ENCODE data around the gene MAD1L1.

Gene MAD1L1

GRCh38 chr7:2156756-2157472, 75.8 kb downstream of the MAD1L1 start:
- no peak for TF ChIP-seq TOX (CRISPR knock-in tag; IDR thresholded peaks at IDR 0.05; ENCODE audit: borderline replicate concordance)
- ATAC-seq = no peak

- no peak for TF ChIP-seq TCF4 (CRISPR knock-in tag; IDR thresholded peaks at IDR 0.05; ENCODE audit: borderline replicate concordance)
- no peak for ATAC-seq
These were observed 77.9 kb downstream of the MAD1L1 start for GRCh38 chr7:2154831-2155230.

GRCh38 chr7:2154121-2154520, 78.6 kb downstream of the MAD1L1 start:
- TF ChIP-seq ZFP3 (CRISPR knock-in tag; IDR thresholded peaks at IDR 0.05) (no peak), PPARA (CRISPR knock-in tag; IDR thresholded peaks at IDR 0.05; ENCODE audit: borderline replicate concordance) (no peak), ZNF8 (CRISPR knock-in tag; IDR thresholded peaks at IDR 0.05) (no peak), RARB (CRISPR knock-in tag; IDR thresholded peaks at IDR 0.05) (no peak), ESRRG (CRISPR knock-in tag; IDR thresholded peaks at IDR 0.05) (no peak), PATZ1 (CRISPR knock-in tag; IDR thresholded peaks at IDR 0.05; ENCODE audit: borderline replicate concordance) (no peak), CSRNP3 (CRISPR knock-in tag; IDR thresholded peaks at IDR 0.05) (no peak), ZNF565 (CRISPR knock-in tag; conservative IDR thresholded peaks at IDR 0.05; ENCODE audit: low read depth) (no peak), TSHZ2 (CRISPR knock-in tag; IDR thresholded peaks at IDR 0.05) (no peak), ARNTL (CRISPR knock-in tag; IDR thresholded peaks at IDR 0.05; ENCODE audit: borderline replicate concordance, low read depth) (no peak), SNAI2 (CRISPR knock-in tag; IDR thresholded peaks at IDR 0.05) (no peak)
- ATAC-seq = no peak

- ATAC-seq = no peak
- no peak for TF ChIP-seq POU6F1 (CRISPR knock-in tag; IDR thresholded peaks at IDR 0.05; ENCODE audit: borderline replicate concordance, low read depth)
- TF ChIP-seq ZFP30 (CRISPR knock-in tag; IDR thresholded peaks at IDR 0.05) = no peak
- no peak for TF ChIP-seq TSHZ2 (CRISPR knock-in tag; IDR thresholded peaks at IDR 0.05)
- TF ChIP-seq ZFP3 (CRISPR knock-in tag; IDR thresholded peaks at IDR 0.05) = no peak
- no peak for TF ChIP-seq SNAI2 (CRISPR knock-in tag; IDR thresholded peaks at IDR 0.05)
- no peak for TF ChIP-seq ZNF565 (CRISPR knock-in tag; conservative IDR thresholded peaks at IDR 0.05; ENCODE audit: low read depth)
- no peak for TF ChIP-seq RARB (CRISPR knock-in tag; IDR thresholded peaks at IDR 0.05)
- no peak for TF ChIP-seq PATZ1 (CRISPR knock-in tag; IDR thresholded peaks at IDR 0.05; ENCODE audit: borderline replicate concordance)
- no peak for TF ChIP-seq OSR1 (CRISPR knock-in tag; IDR thresholded peaks at IDR 0.05)
- TF ChIP-seq PPARA (CRISPR knock-in tag; IDR thresholded peaks at IDR 0.05; ENCODE audit: borderline replicate concordance) = no peak
- TF ChIP-seq ARNTL (CRISPR knock-in tag; IDR thresholded peaks at IDR 0.05; ENCODE audit: borderline replicate concordance, low read depth) = no peak
- TF ChIP-seq ZNF70 (CRISPR knock-in tag; IDR thresholded peaks at IDR 0.05) = no peak
- TF ChIP-seq CREB5 (CRISPR knock-in tag; IDR thresholded peaks at IDR 0.05; ENCODE audit: low read depth) = no peak
These were observed 80.1 kb downstream of the MAD1L1 start for GRCh38 chr7:2152646-2153045.

All from SK-N-SH treated with all-trans-retinoic acid at 6 μM for 48 hours (cell line).